ENCODE results near the gene GPR55.

DNA sequence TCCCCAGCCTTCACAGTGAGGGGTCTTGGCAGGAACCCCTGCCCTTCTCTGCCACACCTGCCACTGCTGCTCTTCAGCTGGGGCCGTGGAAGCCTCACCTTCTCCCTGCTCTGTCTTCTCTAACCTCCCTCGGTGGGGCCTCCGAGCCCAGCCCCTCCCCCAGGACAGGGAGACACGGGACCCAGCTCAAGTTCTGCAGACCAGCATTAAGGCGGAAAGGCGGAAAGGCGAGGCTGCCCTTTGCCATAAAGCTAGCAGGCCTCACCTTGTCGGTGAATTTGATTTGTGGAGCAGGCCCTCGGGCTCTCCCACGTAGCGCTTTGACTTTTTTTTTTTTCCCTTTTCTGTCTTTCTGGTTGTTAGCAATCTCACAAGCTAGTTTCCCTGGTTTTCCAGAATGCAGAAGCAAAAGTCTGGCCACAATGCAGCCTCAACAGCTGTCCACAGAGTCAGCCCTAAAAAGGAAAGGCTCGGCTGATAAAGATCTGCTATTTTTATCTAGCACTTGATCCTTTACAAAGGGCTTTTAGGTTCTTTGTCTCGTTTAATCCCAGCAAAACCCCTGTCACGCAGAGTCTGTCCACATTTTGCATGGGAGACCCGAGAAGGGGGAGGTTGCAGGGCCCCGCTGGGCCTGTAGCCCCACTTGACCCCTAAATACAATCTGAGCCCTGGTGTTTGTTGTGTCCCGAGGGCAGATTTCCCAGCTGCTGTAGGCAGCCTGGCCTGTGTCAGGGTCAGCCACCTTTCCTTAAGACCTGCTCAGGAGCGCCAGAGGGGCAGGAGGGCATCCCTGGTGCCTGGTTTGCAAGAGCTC is 54.3 kb downstream of the GPR55 start:
- TF ChIP-seq CTCF (IDR thresholded peaks at IDR 0.05 in 8 of 11, conservative IDR thresholded peaks at IDR 0.05 in 3 of 11) (no peak), POLR2A (IDR thresholded peaks at IDR 0.05) (no peak)
